Measurements from ENCODE around the gene EPDR1. TPM values are rescaled to one million over a fixed set of nuclear protein-coding genes. Genes with fewer than 3 reads are reported as not detected.
"Not testable (repeated sequence)": the region's sequence is repeated elsewhere in the genome, so short reads cannot be mapped to it uniquely, and the experiment has no call there.

Gene EPDR1
- polyA plus RNA-seq, 3 donors = 17.4 to 21.6 (median 18.3) TPM

- no peak for DNase-seq (ENCODE audit: extremely low read depth in 1 of 11, low read depth in 9 of 11, low spot score in 4 of 11)
Measured at GRCh38 chr7:37921876-37922275, 1.4 kb downstream of the EPDR1 start.

GRCh38 chr7:37923996-37924395 is 3.6 kb downstream of the EPDR1 start:
- no peak for DNase-seq (ENCODE audit: extremely low read depth in 1 of 11, low read depth in 9 of 11, low spot score in 4 of 11)

GRCh38 chr7:37924491-37925041 is 4.1 kb downstream of the EPDR1 start:
- no peak for DNase-seq (ENCODE audit: extremely low read depth in 1 of 11, low read depth in 9 of 11, low spot score in 4 of 11)

GRCh38 chr7:37925620-37926019 is 5.2 kb downstream of the EPDR1 start:
- no peak for DNase-seq (ENCODE audit: extremely low read depth in 1 of 11, low read depth in 9 of 11, low spot score in 4 of 11)

DNA sequence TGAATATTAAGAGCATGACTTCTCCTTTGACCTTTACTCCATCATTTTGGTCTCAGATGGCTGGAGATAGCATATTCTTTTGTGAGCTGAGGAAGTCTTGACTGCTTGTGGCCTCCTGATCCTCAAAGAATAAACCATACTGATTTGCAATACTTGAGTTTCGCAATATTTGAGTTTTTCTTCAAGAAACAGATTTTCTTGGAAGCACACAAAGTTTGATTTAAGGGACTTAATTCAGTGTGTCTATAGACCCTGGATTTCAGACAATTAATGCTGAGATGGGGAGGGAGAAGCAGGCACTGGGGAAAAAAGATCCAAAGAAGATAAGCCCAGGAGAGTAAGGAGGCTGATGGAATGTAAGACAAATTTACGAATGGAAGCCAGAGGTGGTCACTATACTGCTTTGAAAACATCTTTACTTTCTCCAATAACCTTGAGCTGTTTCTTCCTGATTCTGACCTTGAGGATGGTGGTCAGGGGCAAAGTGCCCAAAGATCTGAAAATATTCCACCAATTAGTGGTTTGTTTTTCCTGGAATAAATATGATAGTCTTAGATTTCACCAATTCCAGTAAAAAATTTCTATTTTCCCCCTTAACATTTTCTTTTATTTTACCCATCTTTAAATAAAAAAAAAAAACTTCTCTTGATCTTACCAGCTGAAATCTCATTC is 7.5 kb downstream of the EPDR1 start:
- DNase-seq (ENCODE audit: extremely low read depth in 1 of 11, low read depth in 9 of 11, low spot score in 4 of 11) = no peak

DNA sequence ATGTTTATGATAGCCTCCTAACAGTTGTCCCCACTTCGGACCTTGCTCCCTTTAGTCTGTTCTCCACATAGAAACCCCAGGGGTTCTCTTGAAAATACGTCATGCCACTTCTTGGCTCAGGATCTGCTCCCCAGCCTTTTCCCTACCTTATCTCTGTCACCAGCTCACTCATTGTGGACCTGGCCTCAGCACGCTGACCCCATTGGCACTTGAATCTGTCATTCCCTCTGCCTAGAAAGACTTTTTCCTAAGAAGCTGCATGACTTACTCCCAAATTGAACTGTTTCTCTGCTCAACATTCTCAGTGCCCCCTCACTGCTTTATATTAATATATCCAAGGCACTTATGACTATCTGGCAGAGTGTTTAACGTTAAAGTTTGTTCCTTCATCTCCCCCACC is 8.4 kb downstream of the EPDR1 start:
- DNase-seq (ENCODE audit: extremely low read depth in 1 of 11, low read depth in 9 of 11, low spot score in 4 of 11) = no peak

- no peak for DNase-seq (ENCODE audit: extremely low read depth in 1 of 11, low read depth in 9 of 11, low spot score in 4 of 11)
Measured at GRCh38 chr7:37930226-37930948, 9.9 kb downstream of the EPDR1 start.

GRCh38 chr7:37932543-37932942 is 12.1 kb downstream of the EPDR1 start:
- DNase-seq (ENCODE audit: extremely low read depth in 1 of 11, low read depth in 9 of 11, low spot score in 4 of 11) = no peak

- DNase-seq (ENCODE audit: extremely low read depth in 1 of 11, low read depth in 9 of 11, low spot score in 4 of 11) = no peak
Measured at GRCh38 chr7:37933018-37933566, 12.7 kb downstream of the EPDR1 start.

DNA sequence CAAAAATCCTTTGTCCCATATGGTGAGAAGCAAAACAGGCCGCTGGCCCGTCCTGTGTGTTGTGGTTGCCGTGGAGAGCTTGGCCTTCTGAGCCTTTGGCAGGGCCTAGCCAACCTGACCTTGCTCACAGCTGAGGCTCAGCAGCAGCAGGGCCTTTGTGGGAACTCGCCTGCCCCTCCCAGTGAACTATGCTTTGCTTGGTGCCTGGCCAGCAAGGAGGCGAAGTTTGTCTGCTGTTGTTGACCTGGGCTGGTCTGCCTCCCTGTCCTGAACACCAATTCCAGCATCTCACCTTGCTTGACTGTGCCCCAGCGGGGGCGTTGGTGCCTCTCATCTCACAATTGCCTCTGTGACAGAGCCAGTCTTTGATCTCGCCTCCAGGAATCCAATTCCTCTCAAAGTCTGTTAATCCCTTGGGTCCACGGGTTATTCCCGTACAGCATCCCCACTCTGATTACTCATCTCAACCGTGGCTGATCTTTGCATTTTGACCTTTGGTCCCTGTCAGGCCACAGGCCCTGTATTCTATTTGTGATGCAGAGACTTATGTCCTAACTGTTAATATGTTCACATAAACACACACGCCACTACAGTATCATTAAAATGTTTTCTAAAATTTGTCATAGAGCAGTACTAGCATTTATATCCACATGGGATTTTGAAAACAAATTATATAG is 22.6 kb downstream of the EPDR1 start:
- DNase-seq (ENCODE audit: extremely low read depth in 1 of 11, low read depth in 9 of 11, low spot score in 4 of 11) = peak in 1 of 11 donors; percentile 11

- no peak for DNase-seq (ENCODE audit: extremely low read depth in 1 of 11, low read depth in 9 of 11, low spot score in 4 of 11)
Measured at GRCh38 chr7:37943905-37944736, 23.7 kb downstream of the EPDR1 start.

DNA sequence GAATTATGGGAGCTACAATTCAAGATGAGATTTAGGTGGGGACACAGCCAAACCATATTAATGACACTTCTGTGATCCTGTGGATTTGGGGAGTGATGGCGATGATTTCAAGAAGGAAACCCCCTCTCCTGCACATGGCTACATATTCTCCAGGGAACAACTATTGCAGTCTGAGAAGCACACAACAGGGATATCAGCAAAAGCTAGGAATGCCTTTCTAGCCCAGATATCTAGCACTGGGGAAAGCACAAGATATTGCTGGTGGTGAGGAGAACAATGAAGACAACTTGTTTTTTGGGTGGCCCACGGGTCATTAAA is 24.3 kb downstream of the EPDR1 start:
- DNase-seq (ENCODE audit: extremely low read depth in 1 of 11, low read depth in 9 of 11, low spot score in 4 of 11) = no peak

DNA sequence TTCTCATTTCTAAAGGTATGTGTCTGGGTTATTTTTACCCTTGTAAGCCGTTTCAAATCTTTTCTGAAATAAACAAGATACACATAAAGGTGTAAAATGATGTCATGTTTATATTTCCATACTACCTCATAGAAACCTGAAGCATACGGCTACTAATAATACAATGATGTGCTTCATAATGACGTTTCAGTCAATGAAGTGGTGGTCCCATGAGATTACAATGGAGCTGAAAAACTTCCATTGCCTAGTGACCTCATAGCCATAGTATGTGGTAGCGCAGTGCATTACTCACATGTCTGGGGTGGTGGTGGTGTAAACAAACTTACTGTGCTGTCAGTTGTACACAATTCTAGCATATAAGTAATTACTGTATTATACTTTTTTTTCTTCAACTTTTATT is 24.9 kb downstream of the EPDR1 start:
- no peak for DNase-seq (ENCODE audit: extremely low read depth in 1 of 11, low read depth in 9 of 11, low spot score in 4 of 11)

GRCh38 chr7:37947138-37947940 is 26.9 kb downstream of the EPDR1 start:
- DNase-seq (ENCODE audit: extremely low read depth in 1 of 11, low read depth in 9 of 11, low spot score in 4 of 11) = no peak

GRCh38 chr7:37947941-37948210 is 27.4 kb downstream of the EPDR1 start:
- peak in 2 of 11 donors; percentile 5 to 25 for DNase-seq (ENCODE audit: extremely low read depth in 1 of 11, low read depth in 9 of 11, low spot score in 4 of 11)

DNA sequence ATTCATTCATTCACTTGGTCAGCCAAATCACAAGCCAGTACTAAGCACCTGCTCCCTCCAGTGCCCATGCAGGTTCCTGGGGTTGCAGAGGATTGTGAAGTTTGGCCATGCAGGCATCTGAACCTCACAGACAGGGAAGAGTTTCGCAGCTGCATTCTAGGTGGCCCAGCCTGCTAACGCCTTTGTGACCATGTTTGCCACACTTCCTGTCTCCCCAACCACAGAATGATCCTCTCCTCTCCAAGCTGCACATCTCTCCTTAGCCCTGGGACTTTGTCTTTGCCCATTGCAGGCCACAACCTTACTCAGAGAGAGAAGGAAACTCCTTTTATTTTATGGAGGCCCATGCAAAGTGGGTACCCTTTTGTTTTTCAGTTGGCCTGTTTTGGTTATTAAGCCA is 31.8 kb downstream of the EPDR1 start:
- no peak for DNase-seq (ENCODE audit: extremely low read depth in 1 of 11, low read depth in 9 of 11, low spot score in 4 of 11)

GRCh38 chr7:37954217-37954616 is 33.8 kb downstream of the EPDR1 start:
- DNase-seq (ENCODE audit: extremely low read depth in 1 of 11, low read depth in 9 of 11, low spot score in 4 of 11) = not testable (repeated sequence)

- no peak for DNase-seq (ENCODE audit: extremely low read depth in 1 of 11, low read depth in 9 of 11, low spot score in 4 of 11)
Measured at GRCh38 chr7:37956791-37957190, 36.4 kb downstream of the EPDR1 start.
